BE2C (cell line): ENCODE measurements around the gene SEPHS2.

ENCODE experiments used
- DNase-seq: peaks from one replicate; pipeline ENCODE4 v3.0.0-alpha.2; 2020
- H3K27me3 ChIP-seq: fragments of 250-450 bp; sonication (Bioruptor Pico); 2 replicates; pipeline ENCODE4 v1.5.1; 2020; ENCODE audit warnings: mild to moderate bottlenecking
- H3K36me3 ChIP-seq: fragments of 250-450 bp; sonication (Bioruptor Pico); 2 replicates; pipeline ENCODE4 v1.5.1; 2020; ENCODE audit warnings: mild to moderate bottlenecking
- H3K4me1 ChIP-seq: fragments of 250-450 bp; sonication (Bioruptor Pico); 2 replicates; pipeline ENCODE4 v1.5.1; 2020
- H3K4me3 ChIP-seq: 2 replicates; pipeline ENCODE4 v1.5.1; 2011; ENCODE audit warnings: low read depth, low read length
- H3K9me3 ChIP-seq: fragments of 250-450 bp; sonication (Bioruptor Pico); 2 replicates; pipeline ENCODE4 v1.5.1; 2020
- TF ChIP-seq, protein P1 (sequence below): IDR thresholded peaks from 2 replicates; pipeline ENCODE4 v1.5.1; 2012; ENCODE audit warnings: mild to moderate bottlenecking, low read depth, low read length

Gene SEPHS2

GRCh38 chr16:30447512-30448226 lies 2.0 kb upstream of the SEPHS2 start:
- H3K9me3 ChIP-seq, result no peaks in the 10 kb centered on the region; the same call in 1 of the 2 replicates

GRCh38 chr16:30446203-30446595 lies 525 bp upstream of the SEPHS2 start:
- Histone ChIP-seq H3K4me1 (no peaks in the 10 kb centered on the region), H3K36me3 (peaks cover 10% of the 10 kb centered on the region), H3K27me3 (no peaks in the 10 kb centered on the region), H3K9me3 (no peaks in the 10 kb centered on the region; the same call in 1 of the 2 replicates), H3K4me3 (peak overlapping the region; percentile 91)
- TF ChIP-seq, protein P1, sequence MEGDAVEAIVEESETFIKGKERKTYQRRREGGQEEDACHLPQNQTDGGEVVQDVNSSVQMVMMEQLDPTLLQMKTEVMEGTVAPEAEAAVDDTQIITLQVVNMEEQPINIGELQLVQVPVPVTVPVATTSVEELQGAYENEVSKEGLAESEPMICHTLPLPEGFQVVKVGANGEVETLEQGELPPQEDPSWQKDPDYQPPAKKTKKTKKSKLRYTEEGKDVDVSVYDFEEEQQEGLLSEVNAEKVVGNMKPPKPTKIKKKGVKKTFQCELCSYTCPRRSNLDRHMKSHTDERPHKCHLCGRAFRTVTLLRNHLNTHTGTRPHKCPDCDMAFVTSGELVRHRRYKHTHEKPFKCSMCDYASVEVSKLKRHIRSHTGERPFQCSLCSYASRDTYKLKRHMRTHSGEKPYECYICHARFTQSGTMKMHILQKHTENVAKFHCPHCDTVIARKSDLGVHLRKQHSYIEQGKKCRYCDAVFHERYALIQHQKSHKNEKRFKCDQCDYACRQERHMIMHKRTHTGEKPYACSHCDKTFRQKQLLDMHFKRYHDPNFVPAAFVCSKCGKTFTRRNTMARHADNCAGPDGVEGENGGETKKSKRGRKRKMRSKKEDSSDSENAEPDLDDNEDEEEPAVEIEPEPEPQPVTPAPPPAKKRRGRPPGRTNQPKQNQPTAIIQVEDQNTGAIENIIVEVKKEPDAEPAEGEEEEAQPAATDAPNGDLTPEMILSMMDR, result no peak
- no peak for DNase-seq

More at GRCh38 chr16:30447512-30448226, 2.0 kb upstream of the SEPHS2 start:
- Histone ChIP-seq H3K36me3 (peaks cover 10% of the 10 kb centered on the region), H3K4me1 (peaks cover 2% of the 10 kb centered on the region; the same call in 1 of the 2 replicates), H3K4me3 (no peak overlapping the region), H3K27me3 (no peaks in the 10 kb centered on the region)
- TF ChIP-seq, protein P1, result no peak
- DNase-seq, result no peak

DNA sequence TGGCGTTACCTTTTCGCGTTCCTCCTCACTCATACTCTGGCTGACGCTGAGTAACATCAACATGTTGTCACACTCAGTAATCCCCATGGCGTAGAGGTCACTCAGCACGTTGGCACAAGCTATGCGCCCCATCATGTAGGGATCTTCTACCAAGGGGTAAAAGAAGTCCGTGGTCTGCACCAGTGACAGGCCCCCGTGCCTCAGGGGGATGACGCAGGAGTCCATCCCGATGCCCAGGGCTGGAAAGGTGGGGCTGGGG lies 596 bp downstream of the SEPHS2 start:
- Histone ChIP-seq H3K36me3 (peaks cover 10% of the 10 kb centered on the region), H3K27me3 (no peaks in the 10 kb centered on the region), H3K4me1 (no peaks in the 10 kb centered on the region), H3K9me3 (no peaks in the 10 kb centered on the region; the same call in 1 of the 2 replicates), H3K4me3 (peak overlapping the region; percentile 91)
- TF ChIP-seq, protein P1, result no peak
- no peak for DNase-seq

- H3K36me3 ChIP-seq, result peaks cover 10% of the 10 kb centered on the region
- H3K27me3 ChIP-seq, result no peaks in the 10 kb centered on the region
- H3K4me3 ChIP-seq, result peak overlapping the region; percentile 91
- no peaks in the 10 kb centered on the region; the same call in 1 of the 2 replicates for H3K9me3 ChIP-seq
- no peak for DNase-seq
- TF ChIP-seq, protein P1, result no peak
- no peaks in the 10 kb centered on the region for H3K4me1 ChIP-seq
These were observed 1.2 kb downstream of the SEPHS2 start for GRCh38 chr16:30444231-30445148.

GRCh38 chr16:30443631-30444030 lies 2.0 kb downstream of the SEPHS2 start:
- DNase-seq, result no peak
- H3K4me1 ChIP-seq, result no peaks in the 10 kb centered on the region
- TF ChIP-seq, protein P1, result no peak

More at GRCh38 chr16:30443631-30444030, 2.0 kb downstream of the SEPHS2 start:
- peaks cover 10% of the 10 kb centered on the region for H3K36me3 ChIP-seq
- no peaks in the 10 kb centered on the region; the same call in 1 of the 2 replicates for H3K9me3 ChIP-seq
- H3K27me3 ChIP-seq, result no peaks in the 10 kb centered on the region
- H3K4me3 ChIP-seq, result no peak overlapping the region
